ENCODE measurements around the gene BRMS1. TPM values are rescaled to one million over a fixed set of nuclear protein-coding genes. Genes with fewer than 3 reads are reported as not detected.
A peak's percentile ranks its signal among the peaks of the same experiment; 100 is the strongest.

Gene BRMS1
- total and polyA plus RNA-seq, 2 experiments from 2014 or later, result 59.1 to 61.7 TPM

DNA sequence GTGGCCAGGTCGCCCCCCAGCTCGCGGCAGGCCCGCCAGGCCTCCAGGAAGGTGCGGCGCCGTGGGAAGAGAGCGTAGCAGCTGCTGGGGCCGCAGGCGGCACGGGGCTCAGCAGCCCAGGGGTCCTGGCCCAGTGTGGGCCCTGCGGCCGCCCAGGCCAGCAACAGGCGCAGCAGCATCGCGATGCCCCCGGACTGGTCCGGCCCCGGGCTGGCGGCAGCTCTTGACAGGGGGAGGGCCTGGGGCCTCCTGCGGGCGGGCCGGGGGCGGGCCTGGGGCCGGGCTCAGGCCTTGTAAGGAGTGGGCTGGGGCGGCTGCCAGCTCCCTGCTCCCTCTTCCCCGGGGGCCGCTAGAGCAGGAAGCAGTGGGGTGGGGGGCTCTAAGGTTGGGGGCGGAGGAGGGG is 28.1 kb downstream of the BRMS1 start, which contains the start of gene CD248:
TSS of gene CD248 (minus strand) at position 196 of the 403 bp plus-strand sequence. CDS start at position 179, 17 bp downstream.
- peaks cover 30% of the 10 kb centered on the region for H3K27me3 Mint-ChIP-seq (ENCODE audit: insufficient read depth, low read depth, poor library complexity)
- Histone ChIP-seq H3K36me3 (ENCODE audit: insufficient read depth) (no peaks in the 10 kb centered on the region), H3K79me2 (replicated peaks; ENCODE audit: insufficient read depth) (no peaks in the 10 kb centered on the region), H4K20me1 (replicated peaks; ENCODE audit: insufficient read depth) (no peaks in the 10 kb centered on the region), H3K4me3 (peak within 1 kb of the TSS; percentile 41; the same call in 1 of the 2 replicates), H3K4me2 (peak within 1 kb of the TSS; percentile 77), H3K9me2 (ENCODE audit: insufficient read depth) (no peaks in the 10 kb centered on the region), H3F3A (replicated peaks; ENCODE audit: low read depth) (peaks cover 9% of the 10 kb centered on the region; the same call in 1 of the 2 replicates), H3K4me1 (ENCODE audit: insufficient read depth) (peaks cover 23% of the 10 kb centered on the region), H3K27me3 (ENCODE audit: insufficient read depth) (no peaks in the 10 kb centered on the region), H2AFZ (peak within 1 kb of the TSS; percentile 76; the same call in 1 of the 2 replicates), H3K27ac (ENCODE audit: low read depth) (peak within 1 kb of the TSS; percentile 87)
- peaks cover 32% of the 10 kb centered on the region for H3K4me1 Mint-ChIP-seq
- H3K4me3 Mint-ChIP-seq, result peak within 1 kb of the TSS; percentile 42
- H3K9me3 Mint-ChIP-seq, result peaks cover 21% of the 10 kb centered on the region
- peak within 1 kb of the TSS; percentile 90 for H3K27ac Mint-ChIP-seq
- ATAC-seq (peak; percentile 35), DNase-seq (ENCODE audit: low spot score) (peak; percentile 75)
- peaks cover 22% of the 10 kb centered on the region for H3K36me3 Mint-ChIP-seq (ENCODE audit: low read depth)
- no peak for TF ChIP-seq EZH2 (IDR thresholded peaks at IDR 0.05; ENCODE audit: low read depth, unreplicated experiment)
- TF ChIP-seq POLR2AphosphoS5 (IDR thresholded peaks at IDR 0.05; ENCODE audit: low read depth), result peak; percentile 57
- TF ChIP-seq, protein P1, sequence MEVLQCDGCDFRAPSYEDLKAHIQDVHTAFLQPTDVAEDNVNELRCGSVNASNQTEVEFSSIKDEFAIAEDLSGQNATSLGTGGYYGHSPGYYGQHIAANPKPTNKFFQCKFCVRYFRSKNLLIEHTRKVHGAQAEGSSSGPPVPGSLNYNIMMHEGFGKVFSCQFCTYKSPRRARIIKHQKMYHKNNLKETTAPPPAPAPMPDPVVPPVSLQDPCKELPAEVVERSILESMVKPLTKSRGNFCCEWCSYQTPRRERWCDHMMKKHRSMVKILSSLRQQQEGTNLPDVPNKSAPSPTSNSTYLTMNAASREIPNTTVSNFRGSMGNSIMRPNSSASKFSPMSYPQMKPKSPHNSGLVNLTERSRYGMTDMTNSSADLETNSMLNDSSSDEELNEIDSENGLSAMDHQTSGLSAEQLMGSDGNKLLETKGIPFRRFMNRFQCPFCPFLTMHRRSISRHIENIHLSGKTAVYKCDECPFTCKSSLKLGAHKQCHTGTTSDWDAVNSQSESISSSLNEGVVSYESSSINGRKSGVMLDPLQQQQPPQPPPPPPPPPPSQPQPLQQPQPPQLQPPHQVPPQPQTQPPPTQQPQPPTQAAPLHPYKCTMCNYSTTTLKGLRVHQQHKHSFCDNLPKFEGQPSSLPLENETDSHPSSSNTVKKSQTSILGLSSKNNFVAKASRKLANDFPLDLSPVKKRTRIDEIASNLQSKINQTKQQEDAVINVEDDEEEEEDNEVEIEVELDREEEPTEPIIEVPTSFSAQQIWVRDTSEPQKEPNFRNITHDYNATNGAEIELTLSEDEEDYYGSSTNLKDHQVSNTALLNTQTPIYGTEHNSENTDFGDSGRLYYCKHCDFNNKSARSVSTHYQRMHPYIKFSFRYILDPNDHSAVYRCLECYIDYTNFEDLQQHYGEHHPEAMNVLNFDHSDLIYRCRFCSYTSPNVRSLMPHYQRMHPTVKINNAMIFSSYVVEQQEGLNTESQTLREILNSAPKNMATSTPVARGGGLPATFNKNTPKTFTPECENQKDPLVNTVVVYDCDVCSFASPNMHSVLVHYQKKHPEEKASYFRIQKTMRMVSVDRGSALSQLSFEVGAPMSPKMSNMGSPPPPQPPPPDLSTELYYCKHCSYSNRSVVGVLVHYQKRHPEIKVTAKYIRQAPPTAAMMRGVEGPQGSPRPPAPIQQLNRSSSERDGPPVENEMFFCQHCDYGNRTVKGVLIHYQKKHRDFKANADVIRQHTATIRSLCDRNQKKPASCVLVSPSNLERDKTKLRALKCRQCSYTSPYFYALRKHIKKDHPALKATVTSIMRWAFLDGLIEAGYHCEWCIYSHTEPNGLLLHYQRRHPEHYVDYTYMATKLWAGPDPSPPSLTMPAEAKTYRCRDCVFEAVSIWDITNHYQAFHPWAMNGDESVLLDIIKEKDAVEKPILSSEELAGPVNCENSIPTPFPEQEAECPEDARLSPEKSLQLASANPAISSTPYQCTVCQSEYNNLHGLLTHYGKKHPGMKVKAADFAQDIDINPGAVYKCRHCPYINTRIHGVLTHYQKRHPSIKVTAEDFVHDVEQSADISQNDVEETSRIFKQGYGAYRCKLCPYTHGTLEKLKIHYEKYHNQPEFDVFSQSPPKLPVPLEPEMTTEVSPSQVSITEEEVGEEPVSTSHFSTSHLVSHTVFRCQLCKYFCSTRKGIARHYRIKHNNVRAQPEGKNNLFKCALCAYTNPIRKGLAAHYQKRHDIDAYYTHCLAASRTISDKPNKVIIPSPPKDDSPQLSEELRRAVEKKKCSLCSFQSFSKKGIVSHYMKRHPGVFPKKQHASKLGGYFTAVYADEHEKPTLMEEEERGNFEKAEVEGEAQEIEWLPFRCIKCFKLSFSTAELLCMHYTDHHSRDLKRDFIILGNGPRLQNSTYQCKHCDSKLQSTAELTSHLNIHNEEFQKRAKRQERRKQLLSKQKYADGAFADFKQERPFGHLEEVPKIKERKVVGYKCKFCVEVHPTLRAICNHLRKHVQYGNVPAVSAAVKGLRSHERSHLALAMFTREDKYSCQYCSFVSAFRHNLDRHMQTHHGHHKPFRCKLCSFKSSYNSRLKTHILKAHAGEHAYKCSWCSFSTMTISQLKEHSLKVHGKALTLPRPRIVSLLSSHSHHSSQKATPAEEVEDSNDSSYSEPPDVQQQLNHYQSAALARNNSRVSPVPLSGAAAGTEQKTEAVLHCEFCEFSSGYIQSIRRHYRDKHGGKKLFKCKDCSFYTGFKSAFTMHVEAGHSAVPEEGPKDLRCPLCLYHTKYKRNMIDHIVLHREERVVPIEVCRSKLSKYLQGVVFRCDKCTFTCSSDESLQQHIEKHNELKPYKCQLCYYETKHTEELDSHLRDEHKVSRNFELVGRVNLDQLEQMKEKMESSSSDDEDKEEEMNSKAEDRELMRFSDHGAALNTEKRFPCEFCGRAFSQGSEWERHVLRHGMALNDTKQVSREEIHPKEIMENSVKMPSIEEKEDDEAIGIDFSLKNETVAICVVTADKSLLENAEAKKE (CRISPR knock-in tag; IDR thresholded peaks at IDR 0.05), result no peak
- TF ChIP-seq NANOG (IDR thresholded peaks at IDR 0.05; ENCODE audit: borderline replicate concordance), result no peak
- no peak for TF ChIP-seq JUNB (IDR thresholded peaks at IDR 0.05; ENCODE audit: unreplicated experiment)
- TF ChIP-seq ZNF114 (CRISPR knock-in tag; IDR thresholded peaks at IDR 0.05), result no peak
- TF ChIP-seq, protein P2, sequence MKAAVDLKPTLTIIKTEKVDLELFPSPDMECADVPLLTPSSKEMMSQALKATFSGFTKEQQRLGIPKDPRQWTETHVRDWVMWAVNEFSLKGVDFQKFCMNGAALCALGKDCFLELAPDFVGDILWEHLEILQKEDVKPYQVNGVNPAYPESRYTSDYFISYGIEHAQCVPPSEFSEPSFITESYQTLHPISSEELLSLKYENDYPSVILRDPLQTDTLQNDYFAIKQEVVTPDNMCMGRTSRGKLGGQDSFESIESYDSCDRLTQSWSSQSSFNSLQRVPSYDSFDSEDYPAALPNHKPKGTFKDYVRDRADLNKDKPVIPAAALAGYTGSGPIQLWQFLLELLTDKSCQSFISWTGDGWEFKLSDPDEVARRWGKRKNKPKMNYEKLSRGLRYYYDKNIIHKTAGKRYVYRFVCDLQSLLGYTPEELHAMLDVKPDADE (IDR thresholded peaks at IDR 0.05), result no peak
- TF ChIP-seq EZH2phosphoT487 (IDR thresholded peaks at IDR 0.05; ENCODE audit: unreplicated experiment), result no peak

Measured in GM23338 (cell line).